ENCODE results near the gene VEZF1.
A peak's percentile ranks its signal among the peaks of the same experiment; 100 is the strongest.

VEZF1 gene

GRCh38 chr17:57994436-57994835, 6.4 kb upstream of the VEZF1 start:
- no peaks in the 10 kb centered on the region for H3K27me3 ChIP-seq (ENCODE audit: insufficient read depth, poor library complexity, severe bottlenecking)
- no peak for DNase-seq (ENCODE audit: low read depth in 1 of 2, low spot score in 1 of 2)
- 0 out of 2 replicates have a peak overlapping the region, but pooled peaks have one; percentile 8 for H3K27ac ChIP-seq (replicated peaks)
- TF ChIP-seq POLR2AphosphoS5 (IDR thresholded peaks at IDR 0.05; ENCODE audit: low read depth) (no peak; the same call in 1 of the 2 replicates), CTCF (IDR thresholded peaks at IDR 0.05; ENCODE audit: insufficient read depth, low read length) (no peak), SPI1 (IDR thresholded peaks at IDR 0.05; ENCODE audit: borderline replicate concordance, low read depth) (no peak), GABPA (IDR thresholded peaks at IDR 0.05; ENCODE audit: low read depth) (no peak)
- H3K4me3 ChIP-seq (replicated peaks; ENCODE audit: insufficient read depth, low read length) = no peak overlapping the region

GRCh38 chr17:57993471-57994365, 5.7 kb upstream of the VEZF1 start:
- H3K27me3 ChIP-seq (ENCODE audit: insufficient read depth, poor library complexity, severe bottlenecking) = no peaks in the 10 kb centered on the region
- TF ChIP-seq POLR2AphosphoS5 (IDR thresholded peaks at IDR 0.05; ENCODE audit: low read depth) (peak; percentile 94), CTCF (IDR thresholded peaks at IDR 0.05; ENCODE audit: insufficient read depth, low read length) (no peak), REST (IDR thresholded peaks at IDR 0.05; ENCODE audit: insufficient replicate concordance, low read depth) (no peak), SPI1 (IDR thresholded peaks at IDR 0.05; ENCODE audit: borderline replicate concordance, low read depth) (peak; percentile 78; the same call in 1 of the 2 replicates), GABPA (IDR thresholded peaks at IDR 0.05; ENCODE audit: low read depth) (no peak)
- H3K4me3 ChIP-seq (replicated peaks; ENCODE audit: insufficient read depth, low read length) = no peak overlapping the region
- H3K27ac ChIP-seq (replicated peaks) = peak overlapping the region; percentile 8; the same call in 1 of the 2 replicates
- peak in 1 of 2 experiments; percentile 62 for DNase-seq (ENCODE audit: low read depth in 1 of 2, low spot score in 1 of 2)

- no peak overlapping the region for H3K4me3 ChIP-seq (replicated peaks; ENCODE audit: insufficient read depth, low read length)
- no peak for TF ChIP-seq SPI1 (IDR thresholded peaks at IDR 0.05; ENCODE audit: borderline replicate concordance, low read depth)
- TF ChIP-seq POLR2AphosphoS5 (IDR thresholded peaks at IDR 0.05; ENCODE audit: low read depth) = no peak
- no peak for TF ChIP-seq REST (IDR thresholded peaks at IDR 0.05; ENCODE audit: insufficient replicate concordance, low read depth)
- no peak for TF ChIP-seq CTCF (IDR thresholded peaks at IDR 0.05; ENCODE audit: insufficient read depth, low read length)
- no peak for TF ChIP-seq GABPA (IDR thresholded peaks at IDR 0.05; ENCODE audit: low read depth)
- no peak overlapping the region for H3K27ac ChIP-seq (replicated peaks)
- DNase-seq (ENCODE audit: low read depth in 1 of 2, low spot score in 1 of 2) = no peak
- no peaks in the 10 kb centered on the region for H3K27me3 ChIP-seq (ENCODE audit: insufficient read depth, poor library complexity, severe bottlenecking)
Observed at GRCh38 chr17:57991537-57991936, 3.5 kb upstream of the VEZF1 start.
